Effector CD4-positive, alpha-beta T cell (primary cell): ENCODE results near the gene C6orf89.
"Not testable (repeated sequence)": the region's sequence is repeated elsewhere in the genome, so short reads cannot be mapped to it uniquely, and the experiment has no call there.

Source experiments
- DNase-seq: peaks from one replicate; pipeline ENCODE4 v3.0.0-alpha.2; 2020

The C6orf89 gene

GRCh38 chr6:36925809-36926208, 40.1 kb downstream of the C6orf89 start:
- no peak for DNase-seq

- no peak for DNase-seq
Observed at GRCh38 chr6:36926708-36927513, 41.2 kb downstream of the C6orf89 start.

- DNase-seq = no peak
Observed at GRCh38 chr6:36927691-36928546, 42.2 kb downstream of the C6orf89 start.

GRCh38 chr6:36928547-36928918, 42.8 kb downstream of the C6orf89 start:
- no peak for DNase-seq

- no peak for DNase-seq
Observed at GRCh38 chr6:36929152-36929551, 43.4 kb downstream of the C6orf89 start.

GRCh38 chr6:36929607-36930006, 43.9 kb downstream of the C6orf89 start:
- no peak for DNase-seq

GRCh38 chr6:36930483-36930882, 44.7 kb downstream of the C6orf89 start:
- no peak for DNase-seq

- DNase-seq = no peak
Observed at GRCh38 chr6:36933102-36933501, 47.4 kb downstream of the C6orf89 start.

GRCh38 chr6:36933519-36933918, 47.8 kb downstream of the C6orf89 start:
- no peak for DNase-seq

GRCh38 chr6:36934901-36935300, 49.1 kb downstream of the C6orf89 start:
- DNase-seq = no peak

GRCh38 chr6:36936824-36937223, 51.1 kb downstream of the C6orf89 start:
- DNase-seq = no peak

- DNase-seq = no peak
Observed at GRCh38 chr6:36937896-36938295, 52.1 kb downstream of the C6orf89 start.

GRCh38 chr6:36938536-36938935, 52.8 kb downstream of the C6orf89 start:
- DNase-seq = no peak

GRCh38 chr6:36939005-36939404, 53.3 kb downstream of the C6orf89 start:
- DNase-seq = not testable (repeated sequence)

- DNase-seq = no peak
Observed at GRCh38 chr6:36940027-36940426, 54.3 kb downstream of the C6orf89 start.

- not testable (repeated sequence) for DNase-seq
Observed at GRCh38 chr6:36941561-36941960, 55.8 kb downstream of the C6orf89 start.

GRCh38 chr6:36942329-36942728, 56.6 kb downstream of the C6orf89 start:
- DNase-seq = not testable (repeated sequence)

GRCh38 chr6:36944650-36945049, 58.9 kb downstream of the C6orf89 start:
- DNase-seq = no peak

GRCh38 chr6:36945301-36945700, 59.5 kb downstream of the C6orf89 start:
- DNase-seq = no peak

GRCh38 chr6:36946526-36946925, 60.8 kb downstream of the C6orf89 start:
- DNase-seq = no peak

- peak; percentile 24 for DNase-seq
Observed at GRCh38 chr6:36947570-36948351, 62.0 kb downstream of the C6orf89 start.

- not testable (repeated sequence) for DNase-seq
Observed at GRCh38 chr6:36949076-36949475, 63.3 kb downstream of the C6orf89 start.

- DNase-seq = no peak
Observed at GRCh38 chr6:36949636-36950035, 63.9 kb downstream of the C6orf89 start.
